NOMO-1 treated with dmso at 0.1 percent for 144 hours (cell line): Measurements from ENCODE around the gene KRT4.
"Not testable (repeated sequence)": the region's sequence is repeated elsewhere in the genome, so short reads cannot be mapped to it uniquely, and the experiment has no call there.

Source experiments
- DNase-seq: peaks from one replicate; lab custom pipeline; 2025; ENCODE audit not compliant: unreplicated experiment; lab: John Stamatoyannopoulos, UW

Gene KRT4

GRCh38 chr12:52813885-52814709, at the start of gene KRT4:
Gene KRT4 (minus strand): TSS chr12:52814116. CDS start chr12:52814058, 58 bp downstream.
- no peak for DNase-seq

DNA sequence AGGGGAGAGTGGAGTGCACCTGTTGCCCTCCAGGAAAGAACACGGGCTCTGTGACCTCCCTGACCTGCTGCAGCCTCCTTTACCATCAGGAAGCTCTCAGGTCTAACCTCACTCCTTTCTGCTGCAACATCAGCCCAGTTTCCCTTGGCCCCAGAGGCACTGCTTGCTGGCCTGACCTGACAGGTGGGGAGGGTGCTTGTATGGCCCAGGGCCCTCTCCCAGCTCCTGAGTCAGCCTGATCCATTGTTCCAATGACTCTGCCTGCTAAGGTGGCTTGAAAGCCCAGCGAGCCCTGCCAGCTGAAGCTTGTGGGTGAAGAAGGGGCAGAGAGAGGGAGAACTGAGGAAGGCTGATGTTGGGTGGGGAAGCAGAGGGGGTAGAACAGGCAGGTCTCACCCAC, 48.1 kb upstream of the KRT4 start:
- no peak for DNase-seq

DNA sequence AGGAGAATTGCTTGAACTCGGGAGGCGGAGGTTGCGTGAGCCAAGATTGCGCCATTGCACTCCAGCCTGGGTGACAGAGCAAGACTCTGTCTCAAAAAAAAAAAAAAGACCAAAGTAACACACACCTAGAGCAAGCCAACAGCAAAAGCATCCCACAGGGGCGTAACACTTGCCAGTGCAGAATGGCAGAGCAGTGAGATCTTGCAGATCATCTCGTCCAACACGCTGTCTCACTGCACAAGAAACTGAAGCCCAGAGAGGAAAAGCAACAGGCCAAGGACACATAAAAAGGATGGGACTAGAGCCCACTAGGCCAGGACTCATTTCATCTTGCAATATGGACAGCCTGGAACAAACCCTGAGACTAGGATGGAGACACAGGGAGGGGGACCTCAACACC, 47.6 kb upstream of the KRT4 start:
- DNase-seq, result no peak

GRCh38 chr12:52860102-52860823, 46.3 kb upstream of the KRT4 start:
- no peak for DNase-seq

DNA sequence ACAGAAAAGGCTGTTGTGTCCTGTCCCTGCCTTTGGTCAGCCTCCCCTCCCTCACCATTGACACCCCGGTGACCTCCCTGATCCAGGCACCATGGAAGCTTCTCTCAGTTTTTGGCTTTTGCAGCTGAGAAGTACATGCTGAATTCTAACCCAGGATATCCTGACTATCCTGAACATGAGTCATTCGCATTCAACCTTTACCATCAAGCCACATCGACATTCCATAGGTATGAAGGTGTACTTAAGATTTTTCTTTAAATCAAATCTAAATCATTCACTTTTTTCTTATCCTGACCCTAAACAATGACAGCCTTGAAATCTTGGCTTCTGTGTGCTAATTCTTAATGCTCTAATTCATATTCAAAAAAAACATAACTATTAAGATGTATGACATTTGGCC, 43.6 kb upstream of the KRT4 start:
- no peak for DNase-seq

DNA sequence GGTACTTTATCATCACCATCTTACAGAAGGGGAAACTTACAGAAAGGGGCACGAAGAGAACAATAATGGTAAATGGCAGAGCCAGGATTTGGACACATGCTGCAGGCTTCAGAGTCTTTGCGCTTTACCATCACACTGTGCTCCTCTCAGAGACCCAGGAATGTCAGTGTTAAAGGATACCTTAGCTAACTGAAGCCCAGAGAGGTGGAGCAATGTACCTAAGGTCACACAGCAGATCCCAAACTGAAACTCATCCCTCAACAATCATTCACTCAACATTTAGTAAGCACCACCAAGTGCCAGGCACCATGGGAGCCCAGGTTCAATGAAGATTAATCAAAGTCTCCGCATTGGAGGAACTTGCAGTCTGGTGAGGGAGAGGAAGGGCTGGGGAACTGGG, 42.9 kb upstream of the KRT4 start:
- no peak for DNase-seq

GRCh38 chr12:52856077-52856476, 42.2 kb upstream of the KRT4 start:
- DNase-seq, result not testable (repeated sequence)

GRCh38 chr12:52851787-52852186, 37.9 kb upstream of the KRT4 start:
- no peak for DNase-seq

GRCh38 chr12:52850681-52851080, 36.8 kb upstream of the KRT4 start:
- no peak for DNase-seq

DNA sequence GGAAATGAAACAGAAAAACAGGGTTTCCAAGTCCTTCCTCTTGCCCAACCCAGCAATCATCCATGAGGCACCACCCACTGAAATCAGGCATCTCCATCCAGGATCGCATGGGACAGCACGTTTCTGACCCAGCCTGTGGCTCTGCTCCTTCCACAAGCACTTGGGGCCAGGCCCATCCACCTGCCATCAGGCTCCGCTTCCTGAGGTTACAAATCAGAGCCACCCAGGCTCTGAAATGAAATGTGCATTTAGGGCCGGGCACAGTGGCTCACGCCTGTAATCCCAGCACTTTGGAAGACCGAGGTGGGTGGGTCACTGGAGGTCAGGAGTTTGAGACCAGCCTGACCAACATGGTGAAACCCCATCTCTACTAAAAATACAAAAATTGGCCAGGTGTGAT, 35.6 kb upstream of the KRT4 start:
- no peak for DNase-seq

GRCh38 chr12:52848661-52849255, 34.8 kb upstream of the KRT4 start, which contains the start of gene KRT78:
Gene KRT78 (minus strand): TSS chr12:52848994. CDS start chr12:52848930, 64 bp downstream.
- no peak for DNase-seq

DNA sequence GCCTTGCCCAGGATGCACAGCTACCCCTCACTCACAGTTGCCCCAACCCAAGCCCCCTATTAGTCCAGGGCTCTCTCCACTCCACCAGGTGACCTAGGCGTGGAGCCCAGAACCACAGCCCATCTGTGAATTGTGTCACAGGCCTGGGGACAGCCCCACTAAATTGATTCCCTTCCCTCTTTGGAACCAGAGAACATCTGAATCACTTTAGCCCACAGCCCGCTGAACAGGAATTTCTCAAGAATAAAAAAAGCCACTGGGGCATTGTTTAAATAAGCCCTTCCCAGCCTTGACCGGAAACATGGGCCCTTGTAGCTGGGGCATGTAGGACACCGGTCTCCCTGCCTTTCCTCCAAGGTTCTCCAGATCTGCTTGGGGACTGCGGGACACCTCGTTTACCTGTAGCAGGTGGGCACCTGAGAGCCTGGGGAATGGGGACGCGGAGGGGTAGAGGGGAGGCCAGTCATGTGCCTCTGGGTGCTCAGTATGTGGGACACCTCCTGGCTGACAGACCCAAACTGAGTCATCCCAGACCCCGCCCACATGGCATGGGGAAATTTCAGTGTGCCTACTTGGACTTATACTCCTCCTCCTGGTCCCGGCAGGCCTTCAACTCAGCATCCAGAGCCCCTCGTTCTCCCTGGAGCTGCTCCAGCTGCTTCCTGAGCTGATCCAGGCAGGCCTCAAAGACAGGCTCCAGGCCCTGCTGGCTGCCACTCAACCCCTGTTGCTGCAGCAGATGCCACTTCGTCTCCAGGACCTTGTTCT, 33.6 kb upstream of the KRT4 start:
- no peak for DNase-seq

- no peak for DNase-seq
These were observed 32.5 kb upstream of the KRT4 start for GRCh38 chr12:52846356-52846970.

DNA sequence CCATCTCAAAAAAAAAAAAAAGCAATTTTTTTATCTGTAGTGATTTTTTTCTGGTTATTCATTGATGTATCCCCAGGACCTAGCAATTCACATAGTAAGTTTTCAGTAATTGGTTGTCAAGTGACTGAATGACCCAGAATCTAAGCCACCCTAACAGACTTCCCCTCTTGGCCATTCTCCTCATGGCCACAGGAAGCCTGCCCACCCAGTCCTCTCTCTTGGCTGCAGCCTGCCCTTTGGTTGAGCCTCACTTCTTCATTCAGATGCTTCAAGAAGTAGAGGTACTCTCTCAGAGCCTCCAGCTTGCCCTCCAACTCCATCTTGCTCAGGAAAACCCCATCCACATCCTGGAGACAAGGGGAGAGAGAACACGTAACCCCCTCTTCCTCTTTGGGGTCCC, 32.0 kb upstream of the KRT4 start:
- DNase-seq, result no peak

DNA sequence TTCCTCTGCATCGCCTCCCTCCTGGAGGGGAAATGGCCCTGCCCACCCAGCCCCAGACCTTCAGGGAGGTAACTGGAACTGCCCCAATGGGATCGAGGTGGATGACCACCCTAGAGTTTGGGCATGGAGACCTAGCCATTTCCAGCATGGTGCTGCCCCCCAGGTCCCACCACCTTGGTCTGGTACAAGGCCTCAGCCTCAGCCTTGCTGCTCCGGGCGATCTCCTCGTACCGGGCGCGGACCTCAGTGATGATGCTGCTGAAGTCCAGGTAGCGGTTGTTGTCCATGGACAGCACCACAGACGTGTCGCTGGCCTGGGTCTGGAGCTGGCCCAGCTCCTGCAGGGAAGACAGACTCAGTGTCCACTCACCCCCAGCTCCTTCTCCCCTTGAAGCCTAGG, 30.5 kb upstream of the KRT4 start:
- DNase-seq, result no peak

DNA sequence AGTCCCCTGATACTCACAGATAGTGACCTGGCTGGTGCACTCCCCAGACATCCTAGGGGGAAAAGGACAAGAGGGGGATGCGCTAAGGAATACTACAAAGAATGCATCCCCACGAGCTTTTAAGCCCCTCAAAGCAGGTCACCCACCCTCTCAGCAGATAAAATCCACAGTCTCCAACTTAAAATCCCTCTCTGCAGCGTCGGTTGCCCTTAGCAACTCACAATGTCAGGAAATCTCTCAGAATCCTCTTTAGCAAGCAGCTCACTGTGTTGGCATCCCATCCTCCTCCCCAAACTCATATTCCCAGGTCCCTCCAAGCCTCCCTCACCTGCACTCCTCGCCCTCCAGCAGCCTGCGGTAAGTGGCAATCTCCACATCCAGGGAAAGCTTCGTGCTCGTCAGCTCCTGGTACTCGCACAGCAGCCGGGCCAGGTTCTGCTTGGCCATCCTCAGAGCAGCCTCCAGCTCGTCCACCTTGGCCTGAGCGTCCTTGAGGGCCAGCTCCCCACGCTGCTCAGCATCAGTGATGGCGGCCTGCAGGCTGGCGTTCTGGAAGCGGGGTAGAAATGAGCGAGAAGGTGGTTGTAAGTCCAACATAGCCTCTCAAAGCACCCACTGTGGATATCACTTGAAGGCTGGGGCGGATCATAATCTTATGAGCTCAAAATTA, 25.7 kb upstream of the KRT4 start:
- no peak for DNase-seq

- no peak for DNase-seq
These were observed 24.9 kb upstream of the KRT4 start for GRCh38 chr12:52838609-52839435.

DNA sequence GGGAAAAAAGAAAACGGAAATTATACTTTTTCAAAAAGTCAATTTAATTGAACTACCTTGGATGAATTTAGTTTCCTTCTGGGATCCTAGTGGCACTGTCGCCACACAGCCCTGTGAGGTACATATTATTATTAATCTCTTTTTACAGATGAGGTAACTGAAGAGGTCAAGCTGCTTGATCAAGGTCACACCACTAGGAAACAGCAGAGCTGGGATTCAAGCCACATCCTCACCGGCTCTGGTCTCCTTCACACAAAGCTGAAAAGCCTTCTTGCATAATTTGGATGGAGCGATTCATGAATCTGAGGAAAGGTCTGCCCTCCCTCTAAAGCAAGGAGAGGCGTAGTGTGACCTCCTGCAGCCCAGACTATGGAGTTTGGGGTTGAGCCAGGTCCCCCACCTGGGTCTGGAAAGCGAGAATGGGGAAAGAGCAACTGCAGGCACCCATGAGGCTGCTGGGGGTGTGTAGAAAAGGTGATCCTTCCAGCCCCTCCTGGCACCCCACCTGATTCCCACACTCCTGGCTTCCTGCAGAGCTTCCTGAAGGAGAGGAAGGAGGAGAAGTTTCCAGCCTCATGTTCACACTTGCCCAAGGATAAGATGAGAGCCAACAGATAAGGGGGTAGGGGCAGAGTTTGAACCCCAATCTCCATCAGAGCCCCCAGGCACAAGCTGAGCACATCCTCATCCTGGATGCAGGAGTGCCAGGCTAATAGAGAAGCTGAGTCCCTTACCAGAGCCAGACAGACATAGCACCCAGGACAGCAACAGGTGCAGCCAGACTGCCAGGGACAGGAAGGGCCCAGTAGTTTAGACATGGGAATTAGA, 24.1 kb upstream of the KRT4 start:
- no peak for DNase-seq

GRCh38 chr12:52837413-52837741, 23.5 kb upstream of the KRT4 start:
- no peak for DNase-seq
